GM06990 (cell line): ENCODE measurements around the gene BFSP2.

Experiments used
- DNase-seq: peaks from one replicate; pipeline ENCODE4 v3.0.0-alpha.2; 2011; ENCODE audit not compliant: insufficient read length; ENCODE audit errors: extremely low read depth
- H3K27me3 ChIP-seq: replicated peaks from 2 replicates; pipeline ENCODE4 v1.6.0; 2011; ENCODE audit warnings: low read length; ENCODE audit not compliant: control insufficient read depth, insufficient read depth
- H3K36me3 ChIP-seq: 2 replicates; pipeline ENCODE4 v1.5.1; 2011; ENCODE audit warnings: low read length; ENCODE audit not compliant: control insufficient read depth, insufficient read depth
- H3K4me3 ChIP-seq: replicated peaks from 2 replicates; pipeline ENCODE4 v1.5.1; 2011; ENCODE audit warnings: low read depth, mild to moderate bottlenecking, control low read depth, low read length
- CTCF ChIP-seq: IDR thresholded peaks from 2 replicates; pipeline ENCODE4 v1.5.1; 2011; ENCODE audit warnings: low read length, control low read depth, mild to moderate bottlenecking, inconsistent platforms; ENCODE audit not compliant: insufficient read depth, poor library complexity, severe bottlenecking

The BFSP2 gene

DNA sequence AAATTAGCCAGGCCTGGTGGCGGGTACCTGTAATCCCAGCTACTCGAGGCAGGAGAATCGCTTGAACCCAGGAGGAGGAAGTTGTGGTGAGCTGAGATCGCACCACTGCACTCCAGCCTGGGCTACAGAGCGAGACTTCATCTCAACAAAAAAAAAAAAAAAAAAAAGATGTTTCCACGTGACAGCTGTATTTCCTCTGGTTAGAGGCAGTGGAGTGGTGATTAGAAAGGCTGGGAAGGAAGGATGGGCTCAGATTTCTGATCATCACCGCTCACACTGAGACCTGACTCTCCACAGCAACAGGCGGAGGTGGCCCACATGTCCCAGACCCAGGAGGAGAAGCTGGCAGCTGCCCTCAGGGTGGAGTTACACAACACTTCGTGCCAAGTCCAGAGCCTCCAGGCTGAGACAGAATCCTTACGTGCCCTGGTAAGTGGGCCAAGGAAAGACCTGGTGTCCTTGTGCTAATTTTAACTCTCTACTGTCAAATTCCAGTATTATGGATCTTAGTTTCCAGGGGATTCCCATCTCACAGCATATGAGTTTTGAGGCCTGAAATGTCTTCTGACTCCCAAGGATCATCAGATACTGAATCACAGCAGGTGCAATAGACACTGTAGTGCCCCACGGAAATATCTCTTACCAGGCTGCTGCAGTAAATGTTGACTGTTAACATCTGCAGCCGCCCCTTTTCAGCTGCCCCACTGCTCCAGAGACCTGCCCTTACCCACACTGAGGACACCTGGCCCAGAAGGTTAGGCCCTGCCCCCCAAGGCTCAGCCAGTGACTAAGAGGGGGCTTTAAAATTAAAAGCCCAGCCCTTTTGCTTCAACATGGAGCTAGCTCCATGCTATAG lies 66.9 kb downstream of the BFSP2 start:
- no peaks in the 10 kb centered on the region for H3K27me3 ChIP-seq
- H3K4me3 ChIP-seq, result peak overlapping the region; percentile 25
- no peak for TF ChIP-seq CTCF
- DNase-seq, result peak; percentile 77
- no peaks in the 10 kb centered on the region for H3K36me3 ChIP-seq

- H3K27me3 ChIP-seq, result no peaks in the 10 kb centered on the region
- H3K36me3 ChIP-seq, result no peaks in the 10 kb centered on the region
- no peak for TF ChIP-seq CTCF
- no peak overlapping the region for H3K4me3 ChIP-seq
- no peak for DNase-seq
Measured at GRCh38 chr3:133467780-133468179, 67.9 kb downstream of the BFSP2 start.

DNA sequence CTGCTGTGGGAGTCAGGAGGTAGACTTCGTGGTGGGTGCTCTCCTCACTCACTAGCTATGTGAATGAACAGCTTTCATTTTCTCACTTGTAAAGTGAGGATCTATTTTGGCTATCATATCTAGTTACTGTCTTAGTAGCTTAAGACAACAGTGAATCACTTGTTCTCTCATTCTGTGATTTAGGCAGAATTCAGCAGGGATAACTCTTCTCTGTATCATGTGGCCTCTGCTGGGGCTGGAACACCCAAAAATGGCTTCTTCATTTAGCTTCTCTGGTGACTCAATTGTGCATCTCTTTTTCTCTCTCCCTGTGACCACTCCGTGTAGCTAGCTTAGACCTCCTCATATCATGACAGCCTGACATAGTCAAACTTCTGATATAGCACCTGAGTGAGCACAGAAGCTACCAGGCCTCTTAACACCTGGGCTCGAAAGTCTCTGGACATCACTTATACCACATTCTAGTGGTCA lies 68.4 kb downstream of the BFSP2 start:
- H3K36me3 ChIP-seq, result no peaks in the 10 kb centered on the region
- TF ChIP-seq CTCF, result no peak
- DNase-seq, result no peak
- H3K4me3 ChIP-seq, result no peak overlapping the region
- H3K27me3 ChIP-seq, result no peaks in the 10 kb centered on the region

DNA sequence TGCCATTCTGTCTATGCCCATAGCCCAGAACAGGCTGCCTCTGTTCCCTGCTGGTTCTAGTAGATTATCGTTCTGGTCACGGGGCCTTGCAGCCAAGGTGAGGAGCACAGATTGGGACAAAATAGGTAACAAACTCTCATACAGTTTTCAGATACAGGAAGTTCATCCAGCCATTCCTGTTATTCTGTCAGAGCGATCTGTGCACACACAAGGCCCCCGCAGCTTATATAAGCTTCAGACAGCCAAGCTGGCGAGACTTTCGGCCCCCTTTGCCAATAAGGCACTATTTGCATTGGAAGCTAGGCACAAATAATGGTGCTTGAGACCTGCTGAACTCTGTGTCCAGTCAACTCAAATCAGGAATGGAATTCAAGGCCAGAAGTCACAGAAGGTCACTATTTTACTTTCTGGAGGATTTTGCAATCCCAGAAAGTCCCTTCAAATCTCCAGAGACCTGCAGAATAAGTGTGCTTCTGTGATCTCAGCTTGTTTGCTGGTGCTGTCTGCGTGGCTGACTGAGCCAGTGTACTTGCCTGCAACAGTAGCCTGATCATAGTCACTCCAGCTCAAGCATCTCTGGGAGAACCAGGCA lies 69.4 kb downstream of the BFSP2 start:
- no peak for TF ChIP-seq CTCF
- no peaks in the 10 kb centered on the region for H3K27me3 ChIP-seq
- no peak for DNase-seq
- H3K4me3 ChIP-seq, result no peak overlapping the region
- no peaks in the 10 kb centered on the region for H3K36me3 ChIP-seq

DNA sequence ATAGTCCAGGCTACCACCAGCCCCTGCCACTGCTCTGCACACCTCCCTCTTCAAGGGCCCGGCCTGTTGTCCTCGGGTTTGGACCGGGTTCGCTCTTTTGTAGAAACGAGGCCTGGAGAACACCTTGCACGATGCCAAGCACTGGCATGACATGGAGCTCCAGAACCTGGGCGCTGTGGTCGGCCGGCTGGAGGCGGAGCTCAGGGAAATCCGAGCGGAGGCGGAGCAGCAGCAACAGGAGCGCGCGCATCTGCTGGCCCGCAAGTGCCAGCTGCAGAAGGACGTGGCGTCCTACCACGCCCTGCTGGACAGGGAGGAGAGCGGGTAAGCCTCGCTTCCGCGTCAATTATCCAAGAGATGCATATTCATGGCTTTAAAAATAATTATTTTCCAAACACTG lies 72.4 kb downstream of the BFSP2 start:
- DNase-seq, result no peak
- Histone ChIP-seq H3K36me3 (no peaks in the 10 kb centered on the region), H3K27me3 (no peaks in the 10 kb centered on the region), H3K4me3 (no peak overlapping the region)
- no peak for TF ChIP-seq CTCF
